KMS-11 (cell line): ENCODE data around the gene PRMT7.

Experiments
- H2AFZ ChIP-seq: fragments of 200-600 bp; sonication (generic); 2 replicates; pipeline ENCODE4 v1.6.1; 2016; ENCODE audit warnings: antibody characterized with exemption, mixed run types, low read depth
- H3K27ac ChIP-seq: fragments of 200-600 bp; sonication (generic); 2 replicates; pipeline ENCODE4 v1.6.1; 2016; ENCODE audit warnings: mild to moderate bottlenecking, mixed run types
- H3K27me3 ChIP-seq: fragments of 200-600 bp; sonication (generic); 2 replicates; pipeline ENCODE4 v1.6.1; 2017; ENCODE audit warnings: mild to moderate bottlenecking, low read depth, mixed run types, moderate library complexity; ENCODE audit not compliant: insufficient read depth
- H3K36me3 ChIP-seq: fragments of 200-600 bp; sonication (generic); 2 replicates; pipeline ENCODE4 v1.6.1; 2017; ENCODE audit warnings: mild to moderate bottlenecking, mixed run types; ENCODE audit not compliant: insufficient read depth
- H3K4me1 ChIP-seq: fragments of 200-600 bp; sonication (generic); 2 replicates; pipeline ENCODE4 v1.6.1; 2016; ENCODE audit warnings: mild to moderate bottlenecking, low read depth, mixed run types; ENCODE audit not compliant: poor library complexity, severe bottlenecking
- H3K4me2 ChIP-seq: fragments of 200-600 bp; sonication (generic); 2 replicates; pipeline ENCODE4 v1.7.0; 2016; ENCODE audit warnings: mild to moderate bottlenecking, mixed run types
- H3K4me3 ChIP-seq: fragments of 200-600 bp; sonication (generic); IDR thresholded peaks from 2 replicates; pipeline ENCODE4 v1.6.1; 2017; ENCODE audit warnings: low read depth, low read length, mixed read lengths; ENCODE audit not compliant: insufficient read depth
- H3K79me2 ChIP-seq: fragments of 200-600 bp; sonication (generic); 2 replicates; pipeline ENCODE4 v1.6.1; 2016; ENCODE audit warnings: low read depth, mixed run types; ENCODE audit not compliant: insufficient read depth
- H3K9ac ChIP-seq: fragments of 200-600 bp; sonication (generic); 2 replicates; pipeline ENCODE4 v1.6.1; 2016; ENCODE audit warnings: mild to moderate bottlenecking, mixed run types
- H4K20me1 ChIP-seq: fragments of 200-600 bp; sonication (generic); 2 replicates; pipeline ENCODE4 v1.6.1; 2016; ENCODE audit warnings: mild to moderate bottlenecking, mixed run types; ENCODE audit not compliant: insufficient read depth
- CTCF ChIP-seq: fragments of 200-600 bp; sonication (generic); conservative IDR thresholded peaks from 2 replicates; pipeline ENCODE4 v1.6.1; 2017; ENCODE audit warnings: low read depth, mild to moderate bottlenecking, antibody characterized with exemption, low read length, moderate library complexity, mixed read lengths

Gene PRMT7

DNA sequence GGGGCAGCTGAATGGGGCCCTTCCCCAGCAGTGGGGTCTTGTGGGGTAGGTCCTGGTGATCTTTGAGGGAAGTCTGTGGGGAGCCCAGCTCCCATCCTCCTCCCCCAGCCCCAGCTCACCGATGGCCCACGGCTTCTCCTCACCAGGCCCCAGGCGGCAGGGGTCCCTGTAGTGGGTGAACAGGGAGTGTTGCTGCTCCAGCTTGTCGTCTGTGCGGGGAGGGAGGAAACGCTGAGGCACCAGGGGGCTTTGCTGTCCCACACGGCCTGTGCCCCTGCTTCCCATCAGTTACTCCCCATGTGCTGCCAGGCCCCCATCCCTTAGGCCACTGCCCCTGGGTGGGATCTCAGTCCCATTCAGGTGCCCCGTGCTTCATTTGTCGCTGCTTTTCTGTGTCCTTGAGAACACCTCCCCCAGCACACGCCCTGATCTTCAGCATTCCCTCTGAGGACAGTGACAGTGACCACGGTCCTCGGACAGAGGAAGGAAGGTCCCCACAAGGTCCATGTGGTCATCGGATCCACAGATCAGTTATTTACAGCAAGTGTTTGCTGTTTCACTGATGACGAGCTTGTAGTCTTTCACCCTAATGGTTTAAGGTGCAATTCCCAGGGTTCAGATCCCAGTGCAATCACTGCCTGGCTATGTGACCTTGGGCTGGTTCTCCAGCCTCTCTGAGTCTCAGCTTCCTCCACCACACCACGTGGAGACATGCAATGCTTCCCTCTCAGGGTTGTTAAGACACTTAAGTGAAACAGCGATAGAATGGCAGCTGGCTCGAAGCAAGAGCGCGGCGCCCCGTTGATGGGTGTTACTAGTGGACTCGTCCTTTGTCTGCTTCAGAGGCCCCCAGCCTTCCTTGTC is 53.1 kb downstream of the PRMT7 start:
- Histone ChIP-seq H3K4me3 (no peak overlapping the region), H3K4me2 (no peak overlapping the region), H2AFZ (no peak overlapping the region), H3K4me1 (peaks cover 33% of the 10 kb centered on the region), H3K9ac (no peak overlapping the region), H3K36me3 (no peaks in the 10 kb centered on the region), H3K79me2 (no peaks in the 10 kb centered on the region), H3K27me3 (no peaks in the 10 kb centered on the region), H3K27ac (no peak overlapping the region), H4K20me1 (no peaks in the 10 kb centered on the region)
- TF ChIP-seq CTCF, result no peak

DNA sequence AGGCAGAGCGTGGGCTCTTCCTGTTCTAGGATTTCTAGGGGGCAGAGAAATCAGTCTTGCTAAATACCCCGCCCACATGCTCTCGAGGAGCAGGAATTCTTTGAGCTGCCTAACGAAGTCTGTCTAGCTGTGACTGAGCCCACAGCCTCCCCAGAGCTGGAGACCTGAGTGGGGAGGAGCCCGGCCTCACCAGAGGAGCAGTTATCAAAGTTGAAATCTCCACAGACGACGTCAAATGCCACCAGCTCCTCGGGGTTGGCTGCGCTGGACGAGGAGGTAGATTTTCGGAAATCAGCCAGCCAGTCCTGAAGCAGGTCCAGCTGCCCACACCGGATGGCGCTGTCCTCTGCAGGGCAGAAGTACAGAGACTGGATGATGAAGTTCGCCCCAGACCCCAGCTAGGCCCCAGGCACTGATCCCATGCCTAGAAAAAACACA is 53.8 kb downstream of the PRMT7 start:
- Histone ChIP-seq H3K79me2 (no peaks in the 10 kb centered on the region), H3K9ac (no peak overlapping the region), H3K4me2 (no peak overlapping the region), H4K20me1 (no peaks in the 10 kb centered on the region), H3K4me1 (peaks cover 40% of the 10 kb centered on the region), H3K36me3 (no peaks in the 10 kb centered on the region), H2AFZ (no peak overlapping the region), H3K27ac (no peak overlapping the region), H3K4me3 (no peak overlapping the region), H3K27me3 (no peaks in the 10 kb centered on the region)
- no peak for TF ChIP-seq CTCF

DNA sequence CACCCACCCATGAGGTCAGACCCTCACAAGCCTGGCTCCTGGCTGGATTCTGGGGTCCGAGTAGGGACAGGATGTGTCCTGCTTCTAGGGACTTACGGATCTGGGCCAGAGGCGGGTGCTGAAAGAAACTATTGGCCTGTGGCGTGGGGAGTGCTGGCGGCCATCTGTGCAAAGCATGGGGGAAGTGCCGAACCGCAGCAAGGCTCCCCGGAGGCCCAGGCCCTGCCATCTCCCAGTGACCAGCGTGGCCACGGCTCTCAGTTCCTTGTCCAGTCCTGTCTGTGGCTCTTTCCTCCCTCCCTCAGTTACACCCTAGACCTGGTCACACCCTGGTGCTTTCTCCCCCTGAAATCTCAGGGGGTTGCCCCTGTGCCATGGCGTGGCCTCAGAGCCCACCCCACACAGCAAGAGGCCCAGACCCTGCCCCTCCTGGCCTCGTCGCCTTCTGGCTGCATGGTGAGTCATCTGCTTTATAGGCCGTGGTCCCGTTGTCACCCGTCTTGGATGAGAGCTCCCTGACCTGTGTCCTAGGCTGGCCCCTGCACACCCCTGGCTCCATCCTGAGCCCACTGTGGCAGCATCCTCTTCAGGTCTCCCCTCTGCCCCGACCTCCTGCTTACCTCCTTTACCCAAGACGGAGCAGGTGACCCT is 54.5 kb downstream of the PRMT7 start:
- no peak overlapping the region for H2AFZ ChIP-seq
- H3K36me3 ChIP-seq, result no peaks in the 10 kb centered on the region
- peaks cover 47% of the 10 kb centered on the region for H3K4me1 ChIP-seq
- H3K27ac ChIP-seq, result no peak overlapping the region; the same call in 1 of the 2 replicates
- no peak for TF ChIP-seq CTCF
- H3K4me2 ChIP-seq, result no peak overlapping the region
- H3K4me3 ChIP-seq, result no peak overlapping the region
- no peaks in the 10 kb centered on the region for H4K20me1 ChIP-seq
- no peak overlapping the region for H3K9ac ChIP-seq
- no peaks in the 10 kb centered on the region for H3K79me2 ChIP-seq
- no peaks in the 10 kb centered on the region for H3K27me3 ChIP-seq

DNA sequence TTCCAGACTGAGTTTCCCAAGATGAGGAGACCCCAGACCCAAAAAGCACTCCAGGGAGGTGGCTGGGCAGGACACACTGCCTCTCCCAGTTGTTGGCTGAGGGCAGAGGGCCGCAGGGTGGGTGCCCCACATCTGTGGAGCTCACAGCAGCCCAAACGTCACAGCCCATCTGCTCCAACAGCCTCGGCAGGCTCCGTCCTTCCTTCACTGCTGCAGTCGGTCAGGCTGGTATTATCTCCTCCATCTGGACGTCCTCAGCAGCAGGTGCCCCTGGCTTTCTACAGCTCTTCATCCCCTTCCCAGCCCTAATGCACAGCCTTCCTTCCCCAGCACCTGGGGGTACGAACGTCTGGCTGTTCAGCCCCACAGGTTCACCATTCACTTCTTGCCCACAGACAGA is 55.2 kb downstream of the PRMT7 start:
- peaks cover 55% of the 10 kb centered on the region for H3K4me1 ChIP-seq
- no peak overlapping the region for H2AFZ ChIP-seq
- H3K4me3 ChIP-seq, result no peak overlapping the region
- no peak for TF ChIP-seq CTCF
- H3K9ac ChIP-seq, result no peak overlapping the region
- H3K4me2 ChIP-seq, result no peak overlapping the region
- no peak overlapping the region; the same call in 1 of the 2 replicates for H3K27ac ChIP-seq
- no peaks in the 10 kb centered on the region for H3K36me3 ChIP-seq
- no peaks in the 10 kb centered on the region for H4K20me1 ChIP-seq
- H3K79me2 ChIP-seq, result no peaks in the 10 kb centered on the region
- no peaks in the 10 kb centered on the region for H3K27me3 ChIP-seq
